Lower leg skin (tissue), 3 donors: Measurements from ENCODE around the gene MAP3K5.

Experiments
- POLR2A ChIP-seq, 2 donors: fragments of 450-650 bp; IDR thresholded peaks; one replicate each; pipeline ENCODE4 v1.6.1; 2016 to 2017; ENCODE audit warnings: antibody characterized with exemption in 2 of 2, mild to moderate bottlenecking in 1 of 2, moderate library complexity in 1 of 2
- TF ChIP-seq, protein P1 (sequence below), 3 donors: fragments of 450-650 bp; IDR thresholded peaks; one replicate each; pipeline ENCODE4 v1.5.1; 2016; ENCODE audit warnings: antibody characterized with exemption in 3 of 3, mild to moderate bottlenecking in 3 of 3, moderate library complexity in 2 of 3

DNA sequence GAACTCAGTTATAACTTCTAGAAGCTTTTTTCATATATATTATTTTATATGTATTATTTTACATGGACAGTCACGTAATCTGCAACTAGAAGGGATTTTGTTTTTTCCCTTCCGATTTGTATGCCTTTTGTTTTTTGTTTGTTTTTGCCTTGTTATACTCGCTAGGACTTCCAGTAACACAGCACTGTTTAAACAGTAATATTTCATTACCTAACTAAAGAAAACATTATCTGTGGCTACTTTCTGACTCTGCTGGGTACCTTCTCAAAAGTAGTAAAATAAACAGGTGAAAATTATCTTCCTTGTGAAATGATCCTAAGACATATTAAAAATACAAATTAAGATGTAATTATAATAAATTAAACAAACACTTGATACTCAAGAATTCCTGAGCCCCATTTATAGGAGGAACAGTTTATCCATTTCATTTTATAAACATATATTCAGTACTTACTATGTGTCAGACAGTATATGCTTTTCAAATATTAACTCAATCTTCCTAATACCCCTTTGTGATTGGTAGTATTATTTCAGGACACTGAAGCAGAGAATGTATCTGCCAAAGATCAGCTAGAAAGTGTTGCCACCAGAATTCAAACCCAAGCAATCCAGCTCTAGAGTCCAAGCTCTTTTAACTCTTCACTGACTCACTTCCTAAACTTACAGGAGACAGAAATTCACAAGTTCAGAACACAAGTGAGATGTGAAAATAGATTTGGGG is 65.3 kb downstream of the MAP3K5 start:
- TF ChIP-seq POLR2A (IDR thresholded peaks at IDR 0.05) = no peak
- TF ChIP-seq, protein P1, sequence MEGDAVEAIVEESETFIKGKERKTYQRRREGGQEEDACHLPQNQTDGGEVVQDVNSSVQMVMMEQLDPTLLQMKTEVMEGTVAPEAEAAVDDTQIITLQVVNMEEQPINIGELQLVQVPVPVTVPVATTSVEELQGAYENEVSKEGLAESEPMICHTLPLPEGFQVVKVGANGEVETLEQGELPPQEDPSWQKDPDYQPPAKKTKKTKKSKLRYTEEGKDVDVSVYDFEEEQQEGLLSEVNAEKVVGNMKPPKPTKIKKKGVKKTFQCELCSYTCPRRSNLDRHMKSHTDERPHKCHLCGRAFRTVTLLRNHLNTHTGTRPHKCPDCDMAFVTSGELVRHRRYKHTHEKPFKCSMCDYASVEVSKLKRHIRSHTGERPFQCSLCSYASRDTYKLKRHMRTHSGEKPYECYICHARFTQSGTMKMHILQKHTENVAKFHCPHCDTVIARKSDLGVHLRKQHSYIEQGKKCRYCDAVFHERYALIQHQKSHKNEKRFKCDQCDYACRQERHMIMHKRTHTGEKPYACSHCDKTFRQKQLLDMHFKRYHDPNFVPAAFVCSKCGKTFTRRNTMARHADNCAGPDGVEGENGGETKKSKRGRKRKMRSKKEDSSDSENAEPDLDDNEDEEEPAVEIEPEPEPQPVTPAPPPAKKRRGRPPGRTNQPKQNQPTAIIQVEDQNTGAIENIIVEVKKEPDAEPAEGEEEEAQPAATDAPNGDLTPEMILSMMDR (IDR thresholded peaks at IDR 0.05) = no peak
